HepG2 (cell line): ENCODE results near the gene AMDHD1. TPM values are rescaled to one million over a fixed set of nuclear protein-coding genes. Genes with fewer than 3 reads are reported as not detected.

ENCODE experiments used
- ATAD3A ChIP-seq: sonication (generic); formaldehyde crosslinking; IDR thresholded peaks from 2 replicates; pipeline ENCODE4 v1.4.0; 2020; ENCODE audit warnings: missing genetic modification reagents
- ATF4 ChIP-seq, 2 experiments: fragments of 450-650 bp in 1 of 2; sonication (generic) in 1 of 2; formaldehyde crosslinking; IDR thresholded peaks; 2 replicates each; pipeline versions ENCODE4 v1.5.0 to v1.8.0; 2020 to 2022; ENCODE audit warnings: mild to moderate bottlenecking in 1 of 2, missing genetic modification reagents in 1 of 2
- CHD2 ChIP-seq: IDR thresholded peaks from 2 replicates; pipeline ENCODE4 v1.6.1; 2011; ENCODE audit warnings: low read depth, low read length, improper control_type of control experiment
- DNMT1 ChIP-seq: sonication (generic); formaldehyde crosslinking; IDR thresholded peaks from 2 replicates; pipeline ENCODE4 v1.5.1; 2020; ENCODE audit warnings: mild to moderate bottlenecking, missing genetic modification reagents
- ELF3 ChIP-seq: IDR thresholded peaks from 2 replicates; pipeline ENCODE4 v1.6.1; 2016; ENCODE audit warnings: missing genetic modification reagents, missing compliant biosample characterization
- EP300 ChIP-seq, 3 experiments: sonication (generic) in 1 of 3; formaldehyde crosslinking in 1 of 3; IDR thresholded peaks; 2 replicates each; pipeline versions ENCODE4 v1.5.1 to v1.6.1; 2011 to 2020; ENCODE audit warnings: low read depth in 2 of 3, low read length in 2 of 3, borderline replicate concordance in 1 of 3, improper control_type of control experiment in 1 of 3, mild to moderate bottlenecking in 1 of 3, missing genetic modification reagents in 1 of 3, moderate library complexity in 1 of 3
- FOXK1 ChIP-seq: sonication (generic); formaldehyde crosslinking; IDR thresholded peaks from 2 replicates; pipeline ENCODE4 v1.4.0; 2020; ENCODE audit warnings: low read depth, missing genetic modification reagents, borderline replicate concordance
- HMGXB3 ChIP-seq: sonication (generic); formaldehyde crosslinking; IDR thresholded peaks from 2 replicates; pipeline ENCODE4 v1.4.0; 2020; ENCODE audit warnings: missing genetic modification reagents, borderline replicate concordance
- MED13 ChIP-seq: sonication (generic); formaldehyde crosslinking; IDR thresholded peaks from 2 replicates; pipeline ENCODE4 v1.5.0; 2020; ENCODE audit warnings: missing genetic modification reagents
- MTA3 ChIP-seq: sonication (generic); formaldehyde crosslinking; IDR thresholded peaks from 2 replicates; pipeline ENCODE4 v1.4.0; 2020; ENCODE audit warnings: missing genetic modification reagents
- NR2C2 ChIP-seq: sonication (generic); formaldehyde crosslinking; IDR thresholded peaks from 2 replicates; pipeline ENCODE4 v1.4.0; 2020; ENCODE audit warnings: missing genetic modification reagents, mild to moderate bottlenecking, moderate library complexity, borderline replicate concordance
- RBM22 ChIP-seq: fragments of 200-400 bp; formaldehyde crosslinking; optimal IDR thresholded peaks from 2 replicates; pipeline ENCODE3; 2017; ENCODE audit warnings: mild to moderate bottlenecking, low read length, moderate library complexity
- SIX1 ChIP-seq: sonication (generic); formaldehyde crosslinking; IDR thresholded peaks from 2 replicates; pipeline ENCODE4 v1.4.0; 2020; ENCODE audit warnings: missing genetic modification reagents, borderline replicate concordance
- SMYD3 ChIP-seq: sonication (generic); formaldehyde crosslinking; IDR thresholded peaks from 2 replicates; pipeline ENCODE4 v1.8.1; 2023; ENCODE audit warnings: mild to moderate bottlenecking, missing genetic modification reagents
- SP140L ChIP-seq: sonication (generic); formaldehyde crosslinking; IDR thresholded peaks from 2 replicates; pipeline ENCODE4 v1.4.0; 2020; ENCODE audit warnings: missing genetic modification reagents, borderline replicate concordance
- XBP1 ChIP-seq: sonication (generic); formaldehyde crosslinking; IDR thresholded peaks from 2 replicates; pipeline ENCODE4 v1.5.0; 2020; ENCODE audit warnings: missing genetic modification reagents
- ZHX1 ChIP-seq: sonication (generic); formaldehyde crosslinking; IDR thresholded peaks from 2 replicates; pipeline ENCODE4 v1.8.1; 2022; ENCODE audit warnings: low read depth, mild to moderate bottlenecking, missing genetic modification reagents
- ZMYM2 ChIP-seq: sonication (generic); formaldehyde crosslinking; IDR thresholded peaks from 2 replicates; pipeline ENCODE4 v1.8.0; 2022; ENCODE audit warnings: mild to moderate bottlenecking, missing genetic modification reagents
- ZMYM4 ChIP-seq: sonication (generic); formaldehyde crosslinking; IDR thresholded peaks from 2 replicates; pipeline ENCODE4 v1.8.1; 2023; ENCODE audit warnings: mild to moderate bottlenecking, missing genetic modification reagents
- ZNF552 ChIP-seq: sonication (generic); formaldehyde crosslinking; IDR thresholded peaks from 2 replicates; pipeline ENCODE4 v1.9.0; 2022; ENCODE audit warnings: missing genetic modification reagents, mild to moderate bottlenecking, borderline replicate concordance
- ZNF598 ChIP-seq: sonication (generic); formaldehyde crosslinking; IDR thresholded peaks from 2 replicates; pipeline ENCODE4 v1.5.1; 2020; ENCODE audit warnings: mild to moderate bottlenecking, missing genetic modification reagents, borderline replicate concordance
- ZSCAN9 ChIP-seq: IDR thresholded peaks from 2 replicates; pipeline ENCODE4 v1.6.1; 2016; ENCODE audit warnings: borderline replicate concordance
- polyA plus RNA-seq, 8 experiments: library from polyadenylated mRNA; depleted of rRNA in 3 of 8; stranded (reverse) in 7 of 8; unstranded in 1 of 8; fragments of >200 nt; fragmentation: Illumina TruSeq in 4 of 8; extraction: Trizol in 4 of 8; gene quantifications; 2 replicates each; pipeline versions ENCODE4 v1.2.1 to v1.2.3, GENCODE V29; 2011 to 2016; ENCODE audit warnings: low read depth in 4 of 8, missing spikeins in 1 of 8, mixed read lengths in 1 of 8; ENCODE audit not compliant: insufficient read depth in 1 of 8
- total RNA-seq, 5 experiments: library from RNA; depleted of rRNA; stranded (reverse); fragments of >200 nt; fragmentation: Illumina TruSeq; extraction: Trizol; gene quantifications; 2 replicates each; pipeline ENCODE4 v1.2.3, GENCODE V29; 2016; ENCODE audit warnings: low read depth in 1 of 5

The AMDHD1 gene
- total and polyA plus RNA-seq, 2 of the 13 experiments (the other 11 are each of a cell fraction or from before 2014, with no cell fraction given) = 6.5 to 29.6 TPM

DNA sequence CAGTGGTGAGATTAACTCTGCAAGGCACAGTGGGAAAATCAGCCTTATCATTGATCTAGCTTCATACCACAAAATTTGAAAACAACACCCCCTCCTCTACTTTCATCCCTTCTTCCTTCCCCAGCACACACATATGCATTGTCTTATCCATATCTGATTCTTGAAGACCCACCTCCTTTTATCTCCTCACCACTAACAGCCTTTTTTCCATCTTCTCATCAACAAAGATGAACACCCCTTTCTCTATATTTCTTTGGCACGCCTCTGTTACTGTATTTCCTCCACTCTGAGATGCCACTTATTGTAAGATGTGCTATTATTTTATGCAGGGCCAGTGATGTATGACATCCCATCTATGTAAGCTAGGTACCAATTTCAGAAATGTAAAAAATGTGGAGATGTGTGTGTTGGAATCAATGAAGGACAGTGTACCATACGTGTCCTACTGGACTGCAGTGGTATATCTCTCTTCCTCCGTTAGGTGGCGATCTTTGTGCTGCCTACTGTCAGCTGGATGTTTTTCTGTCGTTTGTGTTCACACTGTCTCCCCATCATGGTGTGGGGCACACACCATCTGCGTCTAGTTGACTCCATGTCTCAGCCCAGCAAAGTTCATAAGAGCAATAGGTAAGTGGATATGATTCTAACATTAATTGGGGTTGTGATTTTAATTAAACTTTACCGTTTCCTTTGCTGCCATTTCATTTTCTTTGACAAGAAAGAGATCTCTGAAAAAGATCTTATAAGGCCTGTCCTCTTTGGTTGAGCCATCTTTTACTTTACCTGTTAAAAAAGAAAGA lies 24.7 kb upstream of the AMDHD1 start (continued):
- no peak for TF ChIP-seq ZMYM2
- TF ChIP-seq ATAD3A (CRISPR knock-in tag) = no peak
- TF ChIP-seq RBM22 = no peak
- peak; percentile 62; the same call in 1 of the 2 replicates for TF ChIP-seq ZMYM4
- no peak for TF ChIP-seq XBP1
- TF ChIP-seq SP140L (CRISPR knock-in tag) = no peak
- 0 out of 2 replicates have a peak, but pooled peaks have one; percentile 16 for TF ChIP-seq ELF3
- TF ChIP-seq ATF4 (CRISPR knock-in tag; IDR thresholded peaks at IDR 0.05) = no peak
- 0 out of 2 replicates have a peak, but pooled peaks have one; percentile 27 for TF ChIP-seq FOXK1 (CRISPR knock-in tag)
- TF ChIP-seq SIX1 (CRISPR knock-in tag) = no peak
- TF ChIP-seq SMYD3 (CRISPR knock-in tag) = no peak
- no peak for TF ChIP-seq ZNF552 (CRISPR knock-in tag)
- no peak for TF ChIP-seq EP300 (IDR thresholded peaks at IDR 0.05; ENCODE audit: low read depth in 2 of 2, low read length in 2 of 2)
- no peak for TF ChIP-seq EP300 (CRISPR knock-in tag; IDR thresholded peaks at IDR 0.05; ENCODE audit: borderline replicate concordance)
- no peak for TF ChIP-seq MED13 (CRISPR knock-in tag)
- no peak for TF ChIP-seq ZHX1 (CRISPR knock-in tag)
- TF ChIP-seq DNMT1 = no peak
- no peak for TF ChIP-seq MTA3 (CRISPR knock-in tag)
- no peak for TF ChIP-seq CHD2
- TF ChIP-seq HMGXB3 (CRISPR knock-in tag) = no peak
- no peak for TF ChIP-seq NR2C2 (CRISPR knock-in tag)
- TF ChIP-seq ZNF598 (CRISPR knock-in tag) = no peak
- no peak for TF ChIP-seq ZSCAN9 (CRISPR knock-in tag)
